ENCODE data around the gene LAMP1. TPM values are rescaled to one million over a fixed set of nuclear protein-coding genes. Genes with fewer than 3 reads are reported as not detected.
"Not testable (repeated sequence)": the region's sequence is repeated elsewhere in the genome, so short reads cannot be mapped to it uniquely, and the experiment has no call there.

The LAMP1 gene
- polyA plus RNA-seq, 1 of the 3 experiments (the other 2 are of a cell fraction), result 261 TPM

GRCh38 chr13:113260996-113261395 is 36.0 kb upstream of the LAMP1 start:
- no peaks in the 10 kb centered on the region for H3K9me2 ChIP-seq
- POLR2A ChIA-PET, result no interaction called here
- no peak overlapping the region for H2AFZ ChIP-seq (ENCODE audit: low read depth)
- no peak overlapping the region for H3K4me2 ChIP-seq
- no peak for DNase-seq
- H3K79me2 ChIP-seq (ENCODE audit: insufficient read depth), result no peaks in the 10 kb centered on the region
- no peaks in the 10 kb centered on the region for H4K20me1 ChIP-seq (ENCODE audit: insufficient read depth)
- H3K27me3 ChIP-seq (ENCODE audit: insufficient read depth), result no peaks in the 10 kb centered on the region
- H3F3A ChIP-seq (replicated peaks; ENCODE audit: insufficient read depth), result no peaks in the 10 kb centered on the region
- peaks cover 57 to 69% of the 10 kb centered on the region in 2 experiments for H3K36me3 ChIP-seq (replicated peaks in 1 of 2; ENCODE audit: control insufficient read depth in 1 of 2, insufficient read depth in 2 of 2, low read length in 1 of 2)
- no peaks in the 10 kb centered on the region for H3K9me3 ChIP-seq
- no peak overlapping the region for H3K9ac ChIP-seq
- no peak overlapping the region for H3K27ac ChIP-seq (ENCODE audit: low read depth in 2 of 2, low read length in 1 of 2)
- H3K4me1 ChIP-seq (ENCODE audit: control insufficient read depth in 1 of 2, insufficient read depth in 2 of 2, low read depth in 1 of 2, low read length in 1 of 2), result no peaks in the 10 kb centered on the region
- CTCF ChIA-PET, result no interaction called here
- 90% methylated on average over 13 of the region's 13 CpGs for WGBS (ENCODE audit: low lambda C conversion rate)
- H3K4me3 ChIP-seq (ENCODE audit: low read depth in 2 of 2, low read length in 1 of 2), result no peak overlapping the region
- TF ChIP-seq EZH2phosphoT487 (IDR thresholded peaks at IDR 0.05; ENCODE audit: borderline replicate concordance, low read depth), result no peak

- H3K27ac ChIP-seq (ENCODE audit: low read depth in 2 of 2, low read length in 1 of 2); H4K20me1 ChIP-seq (ENCODE audit: insufficient read depth); H3K9ac ChIP-seq; H3K79me2 ChIP-seq (ENCODE audit: insufficient read depth); H3K4me2 ChIP-seq; H3K9me3 ChIP-seq; H3K4me1 ChIP-seq (ENCODE audit: control insufficient read depth in 1 of 2, insufficient read depth in 2 of 2, low read depth in 1 of 2, low read length in 1 of 2); H3K9me2 ChIP-seq; DNase-seq; H3F3A ChIP-seq (replicated peaks; ENCODE audit: insufficient read depth); H2AFZ ChIP-seq (ENCODE audit: low read depth); H3K4me3 ChIP-seq (ENCODE audit: low read depth in 2 of 2, low read length in 1 of 2); H3K27me3 ChIP-seq (ENCODE audit: insufficient read depth); POLR2A ChIA-PET; CTCF ChIA-PET: not testable (repeated sequence)
- peaks cover 50 to 53% of the 10 kb centered on the region in 2 experiments for H3K36me3 ChIP-seq (replicated peaks in 1 of 2; ENCODE audit: control insufficient read depth in 1 of 2, insufficient read depth in 2 of 2, low read length in 1 of 2)
- WGBS (ENCODE audit: low lambda C conversion rate), result 92% methylated on average over 14 of the region's 14 CpGs
Observed at GRCh38 chr13:113263016-113263415, 34.0 kb upstream of the LAMP1 start.

GRCh38 chr13:113267642-113268405 is 29.2 kb upstream of the LAMP1 start:
- Histone ChIP-seq H3K4me3 (ENCODE audit: low read depth in 2 of 2, low read length in 1 of 2) (no peak overlapping the region), H3K9ac (no peak overlapping the region), H3K27me3 (ENCODE audit: insufficient read depth) (no peaks in the 10 kb centered on the region), H3K9me2 (no peaks in the 10 kb centered on the region), H2AFZ (ENCODE audit: low read depth) (no peak overlapping the region), H3K4me2 (no peak overlapping the region), H4K20me1 (ENCODE audit: insufficient read depth) (no peaks in the 10 kb centered on the region), H3K4me1 (ENCODE audit: control insufficient read depth in 1 of 2, insufficient read depth in 2 of 2, low read depth in 1 of 2, low read length in 1 of 2) (no peaks in the 10 kb centered on the region), H3K9me3 (no peaks in the 10 kb centered on the region), H3K36me3 (replicated peaks in 1 of 2; ENCODE audit: control insufficient read depth in 1 of 2, insufficient read depth in 2 of 2, low read length in 1 of 2) (peaks cover 20 to 22% of the 10 kb centered on the region in 2 experiments), H3K79me2 (ENCODE audit: insufficient read depth) (no peaks in the 10 kb centered on the region), H3F3A (replicated peaks; ENCODE audit: insufficient read depth) (no peaks in the 10 kb centered on the region), H3K27ac (ENCODE audit: low read depth in 2 of 2, low read length in 1 of 2) (no peak overlapping the region)
- WGBS (ENCODE audit: low lambda C conversion rate), result 97% methylated on average over 19 of the region's 20 CpGs
- ChIA-PET POLR2A (no interaction called here), CTCF (no interaction called here)
- DNase-seq, result no peak
- TF ChIP-seq NFIC (IDR thresholded peaks at IDR 0.05; ENCODE audit: borderline replicate concordance) (no peak), TEAD4 (IDR thresholded peaks at IDR 0.05; ENCODE audit: borderline replicate concordance, insufficient read depth) (no peak), NRF1 (IDR thresholded peaks at IDR 0.05; ENCODE audit: low read depth, low read length) (no peak), PBX3 (IDR thresholded peaks at IDR 0.05) (no peak), FOXJ3 (CRISPR knock-in tag; IDR thresholded peaks at IDR 0.05) (no peak), RAD21 (IDR thresholded peaks at IDR 0.05; ENCODE audit: low read length) (no peak), MAX (IDR thresholded peaks at IDR 0.05; ENCODE audit: low read depth) (no peak), SIN3A (IDR thresholded peaks at IDR 0.05; ENCODE audit: borderline replicate concordance, low read depth, low read length) (no peak), TAF1 (IDR thresholded peaks at IDR 0.05; ENCODE audit: borderline replicate concordance, low read depth, low read length) (no peak), POLR2AphosphoS5 (IDR thresholded peaks at IDR 0.05; ENCODE audit: low read depth, low read length) (no peak), GATA2 (CRISPR knock-in tag; IDR thresholded peaks at IDR 0.05) (no peak), REST (IDR thresholded peaks at IDR 0.05; ENCODE audit: low read depth, low read length) (no peak), CTCF (IDR thresholded peaks at IDR 0.05) (no peak), RXRA (IDR thresholded peaks at IDR 0.05; ENCODE audit: borderline replicate concordance, low read depth) (no peak)
